WTC11 (cell line): ENCODE measurements around the gene FOXP1.

ENCODE experiments used
- AR ChIP-seq: fragments of 250-450 bp; sonication (Bioruptor Pico); IDR thresholded peaks from 2 replicates; pipeline ENCODE4 v1.9.0; 2021; ENCODE audit warnings: mild to moderate bottlenecking
- CBFB ChIP-seq: sonication (generic); formaldehyde crosslinking; IDR thresholded peaks from 2 replicates; pipeline ENCODE4 v1.8.1; 2022; ENCODE audit warnings: mild to moderate bottlenecking, low read depth, missing genetic modification reagents
- CREB1 ChIP-seq: sonication (generic); formaldehyde crosslinking; IDR thresholded peaks from 2 replicates; pipeline ENCODE4 v1.8.0; 2023; ENCODE audit warnings: mild to moderate bottlenecking, missing genetic modification reagents
- CTCF ChIP-seq: fragments of 200-600 bp; IDR thresholded peaks from 2 replicates; pipeline ENCODE4 v1.8.0; 2022; ENCODE audit warnings: antibody characterized with exemption
- MAX ChIP-seq: sonication (generic); formaldehyde crosslinking; IDR thresholded peaks from 2 replicates; pipeline ENCODE4 v1.8.0; 2022; ENCODE audit warnings: mild to moderate bottlenecking, missing genetic modification reagents
- NFATC4 ChIP-seq: fragments of 250-450 bp; sonication (Bioruptor Pico); IDR thresholded peaks from 2 replicates; pipeline ENCODE4 v1.9.0; 2021; ENCODE audit warnings: mild to moderate bottlenecking
- SMAD4 ChIP-seq: sonication (generic); formaldehyde crosslinking; IDR thresholded peaks from 2 replicates; pipeline ENCODE4 v1.8.0; 2022; ENCODE audit warnings: mild to moderate bottlenecking, missing genetic modification reagents
- TEAD4 ChIP-seq: sonication (generic); formaldehyde crosslinking; IDR thresholded peaks from 2 replicates; pipeline ENCODE4 v1.8.0; 2022; ENCODE audit warnings: mild to moderate bottlenecking, missing genetic modification reagents
- USF2 ChIP-seq: sonication (generic); formaldehyde crosslinking; IDR thresholded peaks from 2 replicates; pipeline ENCODE4 v1.8.1; 2023; ENCODE audit warnings: mild to moderate bottlenecking, missing genetic modification reagents, moderate library complexity
- ZNF138 ChIP-seq: sonication (generic); formaldehyde crosslinking; conservative IDR thresholded peaks from 2 replicates; pipeline ENCODE4 v1.8.1; 2022; ENCODE audit warnings: mild to moderate bottlenecking, moderate library complexity, missing genetic modification reagents
- TF ChIP-seq, protein P1 (sequence below): sonication (generic); formaldehyde crosslinking; IDR thresholded peaks from 2 replicates; pipeline ENCODE4 v1.8.0; 2022; ENCODE audit warnings: mild to moderate bottlenecking, missing genetic modification reagents

DNA sequence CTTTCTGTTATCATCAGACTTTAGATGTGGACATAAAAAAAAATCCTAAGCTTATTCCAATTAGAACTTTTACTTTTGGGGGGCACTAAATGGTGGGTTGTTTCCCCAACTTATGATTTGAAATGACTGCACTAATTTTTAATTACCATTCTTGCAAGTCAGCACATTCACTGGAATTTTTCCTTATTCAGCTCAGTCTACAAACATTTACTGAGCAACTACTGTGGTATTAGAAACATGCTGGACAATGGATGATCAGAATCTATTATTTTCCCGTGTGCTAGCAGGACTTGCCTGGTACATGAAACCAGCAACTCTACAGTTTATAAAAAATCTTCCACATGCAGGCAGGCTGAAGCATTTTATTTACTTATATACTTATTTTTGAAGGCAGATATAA is 273.6 kb downstream of the FOXP1 start:
- TF ChIP-seq CTCF: no peak
- no peak for TF ChIP-seq ZNF138 (CRISPR knock-in tag)
- no peak for TF ChIP-seq NFATC4 (CRISPR knock-in tag)
- TF ChIP-seq CREB1 (CRISPR knock-in tag): no peak
- TF ChIP-seq, protein P1, sequence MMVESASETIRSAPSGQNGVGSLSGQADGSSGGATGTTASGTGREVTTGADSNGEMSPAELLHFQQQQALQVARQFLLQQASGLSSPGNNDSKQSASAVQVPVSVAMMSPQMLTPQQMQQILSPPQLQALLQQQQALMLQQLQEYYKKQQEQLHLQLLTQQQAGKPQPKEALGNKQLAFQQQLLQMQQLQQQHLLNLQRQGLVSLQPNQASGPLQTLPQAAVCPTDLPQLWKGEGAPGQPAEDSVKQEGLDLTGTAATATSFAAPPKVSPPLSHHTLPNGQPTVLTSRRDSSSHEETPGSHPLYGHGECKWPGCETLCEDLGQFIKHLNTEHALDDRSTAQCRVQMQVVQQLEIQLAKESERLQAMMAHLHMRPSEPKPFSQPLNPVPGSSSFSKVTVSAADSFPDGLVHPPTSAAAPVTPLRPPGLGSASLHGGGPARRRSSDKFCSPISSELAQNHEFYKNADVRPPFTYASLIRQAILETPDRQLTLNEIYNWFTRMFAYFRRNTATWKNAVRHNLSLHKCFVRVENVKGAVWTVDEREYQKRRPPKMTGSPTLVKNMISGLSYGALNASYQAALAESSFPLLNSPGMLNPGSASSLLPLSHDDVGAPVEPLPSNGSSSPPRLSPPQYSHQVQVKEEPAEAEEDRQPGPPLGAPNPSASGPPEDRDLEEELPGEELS (CRISPR knock-in tag): no peak
- TF ChIP-seq USF2 (CRISPR knock-in tag): no peak
- no peak for TF ChIP-seq MAX (CRISPR knock-in tag)
- no peak for TF ChIP-seq AR
- TF ChIP-seq SMAD4 (CRISPR knock-in tag): no peak
- TF ChIP-seq TEAD4: no peak
- no peak for TF ChIP-seq CBFB (CRISPR knock-in tag)
